ENCODE data around the gene FAM184B. TPM values are rescaled to one million over a fixed set of nuclear protein-coding genes. Genes with fewer than 3 reads are reported as not detected.
A peak's percentile ranks its signal among the peaks of the same experiment; 100 is the strongest.

FAM184B gene
- total RNA-seq, 1 experiment from 2014 or later, result 0.09 TPM

- no TSS peak for BruUV-seq (replicated peaks)
These were observed 142.3 kb downstream of the FAM184B start for GRCh38 chr4:17639136-17639535.

GRCh38 chr4:17636696-17637622 is 144.5 kb downstream of the FAM184B start:
- BruUV-seq (replicated peaks), result no TSS peak
- no peaks in the 10 kb centered on the region for H3K27me3 Mint-ChIP-seq (ENCODE audit: unreplicated experiment)
- DNase-seq, result peak; percentile 69
- CTCF ChIA-PET, result no interaction called here
- peak; percentile 77 for TF ChIP-seq CTCF (IDR thresholded peaks at IDR 0.05; ENCODE audit: unreplicated experiment)
- H3K27ac Mint-ChIP-seq (ENCODE audit: unreplicated experiment), result no peak overlapping the region
- no peaks in the 10 kb centered on the region for H3K4me1 Mint-ChIP-seq (ENCODE audit: low read depth, unreplicated experiment)
- H3K9me3 Mint-ChIP-seq (ENCODE audit: low read depth, unreplicated experiment), result no peaks in the 10 kb centered on the region
- peaks cover 8% of the 10 kb centered on the region for H3K36me3 Mint-ChIP-seq (ENCODE audit: insufficient read depth, unreplicated experiment)
- H3K4me3 Mint-ChIP-seq (ENCODE audit: low read depth, unreplicated experiment), result no peak overlapping the region
- intact Hi-C loops (cut with micrococcal nuclease; ENCODE audit: unreplicated experiment), result loop anchor here (2.0 kb wide), 1 partner anchor 88 kb away; no protein-coding TSS in a partner anchor

More at GRCh38 chr4:17639136-17639535, 142.3 kb downstream of the FAM184B start:
- Mint-ChIP-seq H3K4me3 (ENCODE audit: low read depth, unreplicated experiment) (no peak overlapping the region), H3K36me3 (ENCODE audit: insufficient read depth, unreplicated experiment) (peaks cover 8% of the 10 kb centered on the region), H3K9me3 (ENCODE audit: low read depth, unreplicated experiment) (no peaks in the 10 kb centered on the region), H3K4me1 (ENCODE audit: low read depth, unreplicated experiment) (no peaks in the 10 kb centered on the region), H3K27me3 (ENCODE audit: unreplicated experiment) (no peaks in the 10 kb centered on the region), H3K27ac (ENCODE audit: unreplicated experiment) (no peak overlapping the region)
- CTCF ChIA-PET, result no interaction called here
- no peak for TF ChIP-seq CTCF (IDR thresholded peaks at IDR 0.05; ENCODE audit: unreplicated experiment)
- DNase-seq, result no peak
- intact Hi-C loops (cut with micrococcal nuclease; ENCODE audit: unreplicated experiment), result no loop called here

GRCh38 chr4:17636341-17636695 is 145.1 kb downstream of the FAM184B start:
- no TSS peak for BruUV-seq (replicated peaks)
- Mint-ChIP-seq H3K36me3 (ENCODE audit: insufficient read depth, unreplicated experiment) (peaks cover 8% of the 10 kb centered on the region), H3K27me3 (ENCODE audit: unreplicated experiment) (no peaks in the 10 kb centered on the region), H3K4me1 (ENCODE audit: low read depth, unreplicated experiment) (no peaks in the 10 kb centered on the region), H3K9me3 (ENCODE audit: low read depth, unreplicated experiment) (no peaks in the 10 kb centered on the region), H3K27ac (ENCODE audit: unreplicated experiment) (no peak overlapping the region), H3K4me3 (ENCODE audit: low read depth, unreplicated experiment) (no peak overlapping the region)
- intact Hi-C loops (cut with micrococcal nuclease; ENCODE audit: unreplicated experiment), result loop anchor here (2.0 kb wide), 1 partner anchor 88 kb away; no protein-coding TSS in a partner anchor
- DNase-seq, result no peak
- CTCF ChIA-PET, result no interaction called here
- no peak for TF ChIP-seq CTCF (IDR thresholded peaks at IDR 0.05; ENCODE audit: unreplicated experiment)

GRCh38 chr4:17635056-17635455 is 146.4 kb downstream of the FAM184B start:
- no peaks in the 10 kb centered on the region for H3K4me1 Mint-ChIP-seq (ENCODE audit: low read depth, unreplicated experiment)
- DNase-seq, result no peak
- no peak overlapping the region for H3K4me3 Mint-ChIP-seq (ENCODE audit: low read depth, unreplicated experiment)
- no peak for TF ChIP-seq CTCF (IDR thresholded peaks at IDR 0.05; ENCODE audit: unreplicated experiment)
- intact Hi-C loops (cut with micrococcal nuclease; ENCODE audit: unreplicated experiment), result no loop called here
- CTCF ChIA-PET, result no interaction called here
- peaks cover 8% of the 10 kb centered on the region for H3K36me3 Mint-ChIP-seq (ENCODE audit: insufficient read depth, unreplicated experiment)
- no peaks in the 10 kb centered on the region for H3K27me3 Mint-ChIP-seq (ENCODE audit: unreplicated experiment)
- H3K9me3 Mint-ChIP-seq (ENCODE audit: low read depth, unreplicated experiment), result no peaks in the 10 kb centered on the region
- no peak overlapping the region for H3K27ac Mint-ChIP-seq (ENCODE audit: unreplicated experiment)
- no TSS peak for BruUV-seq (replicated peaks)
